Inflammatory macrophage (primary cell): ENCODE results near the gene TBXAS1.

ENCODE experiments used
- DNase-seq, 2 donors: peaks; one replicate each; pipeline ENCODE4 v3.0.0-alpha.2; 2020 to 2022
- total RNA-seq, 18 experiments: gene quantifications; one replicate each; lab custom pipeline; 2026; ENCODE audit warnings: mixed read lengths in 6 of 18, inconsistent platforms in 2 of 18; lab: John Stamatoyannopoulos, UW

The TBXAS1 gene
- 44.0 to 163 (median 118) reads per million in 18 experiments for total RNA-seq

DNA sequence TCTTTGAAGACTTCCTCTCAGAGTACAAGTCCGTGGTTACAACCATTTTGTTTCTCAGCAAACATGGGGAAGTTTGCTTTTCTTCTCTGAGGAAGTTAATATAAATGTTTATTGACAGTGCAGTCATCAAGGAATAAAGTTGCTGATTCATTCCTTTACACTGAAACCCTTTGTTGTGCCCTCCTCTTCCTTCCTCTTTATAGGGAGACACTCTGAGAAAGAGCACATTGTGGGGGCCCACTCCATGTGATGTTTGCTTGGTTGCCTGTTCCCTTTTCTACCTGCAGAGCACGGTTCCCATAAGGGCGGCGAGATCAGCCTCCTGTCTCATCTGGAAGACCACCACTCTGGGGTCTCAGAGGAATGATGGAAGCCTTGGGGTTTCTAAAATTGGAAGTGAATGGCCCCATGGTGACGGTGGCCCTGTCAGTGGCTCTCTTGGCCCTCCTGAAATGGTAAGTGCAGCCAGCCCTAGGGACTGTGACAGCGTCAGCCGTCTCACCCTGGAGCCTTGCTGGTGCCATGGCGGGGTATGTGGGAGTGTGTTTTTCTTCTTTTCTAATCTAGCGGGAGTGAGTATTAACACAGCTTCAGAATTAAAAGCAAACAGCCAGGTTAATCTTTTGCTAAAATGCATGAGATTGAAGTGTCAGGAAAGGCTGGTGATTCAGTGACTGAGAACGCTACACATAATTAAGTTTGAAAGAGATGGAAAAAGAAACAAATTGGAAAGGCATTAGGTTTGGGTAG, at the start of gene TBXAS1:
Gene TBXAS1 (plus strand): TSS at position 240 of the 750 bp plus-strand sequence. CDS start 127 bp downstream, at position 367.
- DNase-seq, result peak; percentile 87 to 96

DNA sequence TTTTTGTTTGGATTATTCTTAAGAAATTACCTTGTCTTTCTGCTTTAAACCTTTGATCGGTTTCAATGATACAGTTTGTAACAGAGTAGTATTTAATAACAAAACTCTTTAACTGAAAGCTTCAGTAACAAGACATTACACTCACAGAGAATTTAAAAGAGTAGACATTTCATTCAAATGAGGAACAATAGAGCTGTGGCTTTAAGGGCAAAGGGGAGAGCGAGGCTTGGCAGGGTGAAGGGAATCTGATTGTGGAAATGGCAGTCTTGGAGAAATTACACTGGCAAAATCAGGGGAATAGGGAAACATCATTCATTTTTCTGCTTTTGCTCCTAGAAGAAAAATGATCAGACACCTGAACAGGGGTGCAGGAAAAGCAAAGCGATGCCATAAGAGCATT, 46.1 kb upstream of the TBXAS1 start:
- peak; percentile 18 to 24 for DNase-seq

DNA sequence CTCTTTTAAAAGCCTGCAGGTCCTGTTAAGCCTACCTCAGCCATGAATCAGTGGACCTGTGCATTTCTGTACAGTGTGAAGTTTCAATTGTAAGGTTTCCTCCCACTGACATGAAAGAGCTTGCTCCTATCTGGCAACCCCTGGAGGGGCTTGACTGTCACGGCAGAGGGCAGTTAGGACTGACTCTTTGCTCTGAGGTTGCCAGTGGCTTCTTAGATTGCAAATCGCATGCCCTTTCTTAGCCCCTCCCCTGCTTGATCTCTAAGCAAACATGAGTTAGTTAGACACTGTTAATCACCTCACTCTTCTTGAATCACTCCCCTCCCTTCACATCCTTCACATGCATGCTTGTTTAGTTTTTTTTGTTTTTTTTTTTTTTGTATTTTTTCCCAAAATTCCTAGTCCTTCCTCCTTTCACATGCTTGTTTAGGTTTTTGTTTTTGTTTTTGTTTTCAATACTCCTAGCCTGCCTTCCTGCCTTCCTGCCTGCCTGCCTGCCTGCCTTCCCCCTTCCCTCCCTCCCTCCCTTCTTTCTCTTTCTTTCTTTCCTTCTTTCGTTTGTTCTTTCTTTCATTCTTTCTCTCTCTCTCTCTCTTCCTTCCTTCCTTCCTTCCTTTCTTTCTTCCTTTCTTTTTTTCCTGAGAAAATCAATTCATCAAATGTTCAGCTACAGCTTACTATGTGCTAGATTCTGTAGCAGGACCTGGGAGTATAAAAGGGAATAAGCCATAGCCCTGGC, 45.2 kb upstream of the TBXAS1 start:
- DNase-seq, result no peak

DNA sequence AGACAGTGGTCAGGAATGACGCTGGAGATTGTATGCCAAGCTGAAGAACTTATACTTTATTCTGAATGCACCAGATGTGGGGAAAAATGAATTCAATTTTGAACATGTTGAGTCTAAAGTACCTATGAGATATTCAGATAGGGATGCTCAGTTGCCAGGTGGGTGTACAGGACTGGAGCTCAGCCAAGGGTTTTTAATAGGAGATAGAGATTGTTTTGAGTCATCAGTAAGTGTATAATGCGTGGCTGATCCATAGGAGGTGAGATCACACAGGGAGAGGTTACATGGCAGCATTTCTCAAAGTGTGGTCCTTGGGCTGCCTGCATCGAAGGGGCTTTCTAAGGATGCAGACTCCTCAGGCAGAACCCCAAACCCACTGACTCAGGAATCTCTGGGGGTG, 44.4 kb upstream of the TBXAS1 start:
- no peak for DNase-seq

DNA sequence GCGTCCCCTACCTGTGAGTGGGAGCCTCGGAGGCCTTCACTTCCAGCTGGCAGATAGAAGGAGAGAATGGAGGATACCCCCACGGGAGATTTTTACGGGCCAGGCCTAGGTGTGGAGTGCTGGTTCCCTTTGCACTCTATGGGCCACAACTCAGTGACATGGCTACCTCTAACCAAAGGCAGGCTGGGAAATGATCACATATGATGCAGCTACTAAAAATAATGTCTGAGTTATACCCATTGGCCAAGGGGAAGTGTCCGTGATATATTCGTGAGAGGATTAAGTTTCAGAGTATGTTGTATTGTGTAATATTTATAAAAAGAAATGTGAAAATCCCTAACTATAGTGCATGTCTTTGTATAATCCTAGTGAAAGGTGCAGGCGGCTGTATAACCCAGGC, 37.7 kb upstream of the TBXAS1 start:
- peak; percentile 27 to 60 for DNase-seq

DNA sequence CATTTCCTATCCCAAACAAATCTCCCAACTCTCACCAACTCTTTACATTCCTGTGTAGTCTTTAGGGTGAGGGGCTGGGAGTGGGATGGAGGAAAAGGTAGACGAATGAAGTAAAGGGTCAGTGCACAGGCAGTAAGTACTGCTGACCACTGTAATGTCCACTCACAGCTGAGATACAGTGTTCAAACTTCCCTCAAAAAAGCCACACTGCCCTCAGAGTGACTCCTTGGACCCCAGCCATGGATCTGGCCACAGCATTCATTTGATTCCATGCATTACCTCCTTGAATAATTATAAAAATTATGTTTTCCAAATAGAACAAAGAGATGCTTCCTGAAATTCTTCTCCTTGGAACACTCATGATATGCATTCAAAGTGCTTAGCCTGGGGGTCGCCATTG, 31.5 kb upstream of the TBXAS1 start:
- no peak for DNase-seq

DNA sequence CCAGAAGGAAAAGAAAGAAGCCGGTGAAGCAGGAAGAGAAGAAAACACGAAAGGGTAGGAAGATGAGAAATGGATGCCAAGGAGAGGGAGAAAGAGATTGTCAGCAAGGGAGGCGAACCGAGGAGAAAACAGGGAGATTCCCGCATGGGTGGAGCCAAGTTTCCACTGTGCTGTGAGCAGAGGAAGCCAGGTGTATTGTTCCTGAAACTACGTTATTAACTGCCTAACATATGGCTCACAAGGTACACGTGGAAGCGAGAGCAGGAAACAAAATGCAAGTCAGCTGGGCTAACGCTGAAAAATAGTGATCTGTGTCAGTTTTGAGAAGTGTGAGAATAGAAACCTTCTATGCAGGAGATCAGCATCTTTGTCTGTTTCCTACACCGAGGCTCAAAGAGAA, 30.8 kb upstream of the TBXAS1 start:
- DNase-seq, result no peak

DNA sequence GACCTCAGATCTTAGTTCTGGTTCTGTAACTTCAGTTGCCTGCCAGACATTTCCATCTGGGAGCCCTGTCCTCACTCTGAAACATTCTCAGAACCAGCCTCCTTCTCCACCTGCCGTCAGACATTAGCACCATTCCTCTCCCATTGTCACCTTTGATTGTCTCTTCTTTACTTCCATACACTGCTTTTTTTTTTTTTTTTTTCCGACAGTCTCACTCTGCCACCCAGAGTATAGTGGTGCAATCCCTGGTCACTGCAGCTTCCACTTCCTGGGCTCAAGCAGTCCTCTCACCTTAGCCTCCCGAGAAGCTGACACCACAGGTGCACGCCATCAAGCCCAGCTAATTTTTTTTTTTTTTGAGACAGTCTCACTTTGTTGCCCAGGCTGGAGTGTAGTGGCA, 30.2 kb upstream of the TBXAS1 start:
- no peak for DNase-seq

DNA sequence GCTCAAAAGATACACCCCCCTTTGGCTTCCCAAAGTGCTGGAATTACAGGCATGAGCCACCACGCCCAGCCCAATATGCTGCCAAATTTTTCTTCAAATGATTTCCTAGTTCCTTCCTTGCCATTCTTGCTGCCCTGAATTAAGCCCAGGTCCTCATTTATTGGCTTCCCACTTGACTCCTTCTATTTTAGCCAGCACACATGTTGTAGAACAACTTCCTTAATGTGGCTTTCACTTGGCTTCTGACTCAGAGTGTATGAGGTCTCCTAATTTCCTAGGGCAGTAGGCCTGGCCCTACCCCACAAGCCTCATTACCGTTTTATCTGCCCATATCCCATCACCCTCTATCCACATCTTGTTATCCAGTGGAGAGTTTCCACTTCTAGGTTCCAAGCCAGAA, 29.5 kb upstream of the TBXAS1 start:
- DNase-seq, result peak; percentile 74

DNA sequence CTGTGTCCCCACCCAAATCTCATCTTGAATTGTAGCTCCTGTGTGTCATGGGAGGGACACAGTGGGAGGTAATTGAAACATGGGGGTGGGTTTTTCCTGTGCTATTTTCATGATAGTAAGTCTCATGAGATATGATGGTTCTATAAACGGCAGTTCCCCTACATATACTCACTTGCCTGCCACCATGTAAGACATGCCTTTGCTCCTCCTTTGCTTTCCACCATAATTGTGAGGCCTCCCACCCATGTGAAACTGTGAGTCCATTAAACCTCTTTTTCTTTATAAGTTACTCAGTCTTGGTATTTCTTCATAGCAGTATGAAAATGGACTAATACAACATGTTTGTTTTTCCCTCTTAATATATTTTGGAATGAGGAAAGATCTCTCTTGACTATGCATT, 24.5 kb upstream of the TBXAS1 start:
- no peak for DNase-seq

DNA sequence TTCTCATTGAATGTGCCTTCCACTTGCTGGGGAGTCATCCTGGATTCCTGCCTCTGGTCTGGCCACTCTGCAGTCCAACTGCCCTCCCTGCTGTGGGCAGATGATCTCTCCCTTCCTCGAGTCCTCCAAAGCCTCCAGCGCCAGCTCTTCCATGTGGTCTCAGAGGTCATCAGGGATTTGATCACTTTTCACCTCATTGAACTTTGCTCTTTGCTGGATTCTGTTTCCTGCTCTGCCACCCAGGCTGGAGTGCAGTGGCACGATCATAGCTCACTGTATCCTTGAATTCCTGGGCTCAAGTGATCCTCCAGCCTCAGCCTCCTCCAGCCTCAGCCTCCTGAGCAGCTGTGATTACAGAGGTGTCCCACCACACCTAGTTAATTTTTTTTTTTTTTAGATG, 22.1 kb upstream of the TBXAS1 start:
- no peak for DNase-seq

DNA sequence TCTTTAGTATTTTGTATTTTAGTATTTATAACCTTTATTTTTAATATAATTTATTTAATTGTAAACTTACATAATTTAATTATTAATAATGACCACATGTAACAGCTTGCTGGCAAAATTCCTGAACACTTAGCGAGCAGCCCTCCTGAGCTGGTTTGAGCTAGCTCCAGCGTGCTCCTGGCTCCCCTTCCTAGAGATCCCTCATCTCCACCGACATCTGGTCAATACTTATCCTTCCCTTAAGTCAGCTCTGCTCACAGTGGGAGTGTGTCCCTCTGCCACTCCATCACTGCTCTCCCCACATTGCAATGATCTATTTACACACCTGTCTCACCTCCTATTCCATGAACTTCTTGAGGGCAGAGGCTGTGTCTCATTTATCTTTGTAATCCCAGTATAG, 20.6 kb upstream of the TBXAS1 start:
- no peak for DNase-seq

DNA sequence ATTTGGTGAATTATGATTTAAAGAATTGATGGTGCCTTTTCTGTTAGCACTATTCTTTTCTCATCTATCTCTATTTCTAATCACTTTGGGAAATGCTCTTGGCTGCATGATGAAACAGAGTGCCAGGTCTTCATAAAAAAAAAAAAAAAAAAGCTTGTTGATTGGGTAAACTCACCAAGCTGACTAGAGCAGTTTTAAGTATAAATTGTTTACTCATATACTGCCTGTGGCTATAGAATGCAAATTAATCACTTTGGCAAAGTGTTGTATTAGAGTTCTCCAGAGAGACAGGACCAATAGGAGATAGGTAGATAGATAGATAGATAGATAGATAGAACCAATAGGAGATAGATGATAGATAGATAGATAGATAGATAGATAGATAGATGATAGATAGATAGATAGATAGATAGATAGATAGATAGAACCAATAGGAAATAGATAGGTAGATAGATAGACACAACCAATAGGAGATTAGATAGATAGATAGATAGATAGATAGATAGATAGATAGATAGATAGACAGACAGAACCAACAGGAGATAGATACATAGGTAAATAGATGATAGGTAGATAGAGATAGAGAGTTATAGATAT, 20.1 kb upstream of the TBXAS1 start:
- no peak for DNase-seq

DNA sequence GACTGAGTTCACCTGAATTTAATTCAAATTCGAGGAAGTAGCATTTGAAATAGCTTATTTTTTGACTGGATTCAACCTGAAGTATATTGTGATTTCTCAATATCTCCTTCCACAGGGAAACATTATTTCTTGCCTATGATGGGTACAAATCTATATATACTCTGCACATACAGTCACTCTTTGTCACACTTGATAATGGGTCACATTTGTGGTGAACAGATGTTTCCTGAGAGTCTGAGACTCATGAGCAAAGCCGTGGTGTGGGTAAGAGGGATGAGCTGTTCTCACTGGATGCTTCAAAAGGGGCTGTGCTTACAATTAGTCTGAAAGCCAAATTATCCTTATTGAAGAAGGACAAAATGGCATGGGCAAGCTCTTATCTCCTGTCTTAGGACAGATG, 18.0 kb upstream of the TBXAS1 start:
- DNase-seq, result no peak

DNA sequence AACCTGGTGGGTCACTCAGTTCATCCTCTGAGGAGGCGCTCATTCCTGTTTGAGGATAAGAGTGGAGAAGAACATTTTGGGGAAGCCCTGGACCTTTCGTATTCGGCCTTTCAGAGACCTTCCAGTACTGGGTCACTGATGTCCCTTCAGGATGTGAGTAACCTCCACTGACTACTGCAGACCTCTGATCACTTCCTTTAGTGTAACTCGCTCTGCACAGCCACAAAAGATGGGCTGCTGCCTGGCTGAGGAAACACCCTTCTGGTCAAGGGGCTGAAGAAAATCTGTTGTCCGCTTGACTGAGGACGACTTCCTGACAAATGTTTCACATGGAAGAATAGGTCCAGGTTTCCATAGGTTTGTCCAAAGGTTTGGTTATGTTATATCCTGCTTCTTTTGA, 15.9 kb upstream of the TBXAS1 start:
- no peak for DNase-seq

DNA sequence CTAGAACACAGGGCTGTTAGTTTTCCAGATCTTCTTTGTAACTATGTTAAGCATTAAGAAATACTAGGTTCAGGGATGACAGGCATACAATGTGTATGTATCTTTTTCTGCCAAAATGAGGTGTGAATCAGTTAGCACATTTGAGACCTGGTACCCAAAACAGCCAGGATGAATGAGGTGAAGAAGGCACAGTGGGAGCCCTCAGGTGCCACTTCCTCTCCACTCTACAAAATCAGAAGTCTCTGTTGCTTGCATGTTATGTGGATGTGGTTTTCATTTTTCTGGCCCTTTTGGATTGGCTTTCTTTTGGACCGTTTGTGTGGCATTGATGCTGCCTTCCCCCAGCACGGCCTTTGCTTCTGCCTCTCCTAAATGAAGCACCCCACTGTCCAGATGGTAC, 15.4 kb upstream of the TBXAS1 start:
- no peak for DNase-seq

DNA sequence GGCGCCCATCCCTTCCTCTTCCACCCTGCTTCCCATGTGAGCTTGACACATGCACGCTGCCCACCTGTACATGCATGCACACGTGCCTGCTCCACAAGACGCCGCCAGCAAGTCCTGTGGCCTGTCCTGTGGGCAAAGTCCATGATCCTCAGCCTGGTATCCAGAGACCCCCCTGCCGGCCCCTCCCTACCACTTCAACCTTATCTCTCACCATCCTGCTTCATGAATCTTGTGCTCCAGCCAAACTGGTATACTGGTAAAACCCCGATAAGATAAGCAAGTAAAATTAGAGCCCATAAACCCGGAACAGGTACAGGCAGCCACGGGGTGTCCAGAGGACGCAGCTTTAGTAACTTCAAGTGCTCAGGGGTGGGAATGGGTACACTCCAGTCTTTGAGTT, 11.8 kb upstream of the TBXAS1 start:
- no peak for DNase-seq

DNA sequence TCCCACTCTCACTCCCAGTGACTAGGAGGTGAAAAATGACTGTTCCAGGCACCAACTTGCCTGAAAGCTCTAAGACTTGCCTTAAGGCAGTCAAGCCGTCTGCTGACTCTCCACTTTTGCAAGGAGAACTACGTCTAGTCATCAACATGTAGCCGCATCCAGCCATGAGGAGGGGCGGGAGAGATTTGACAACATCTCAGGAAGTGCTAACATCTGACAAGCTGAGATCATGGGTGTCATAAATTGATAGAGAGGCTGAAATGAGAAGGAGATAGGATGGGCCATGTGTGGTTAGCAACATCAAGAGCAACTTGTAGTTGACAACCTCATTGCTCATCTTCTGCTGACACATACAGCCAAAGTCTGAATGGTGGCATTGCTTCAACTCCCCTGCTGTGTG, 9.0 kb upstream of the TBXAS1 start:
- peak; percentile 57 to 67 for DNase-seq

DNA sequence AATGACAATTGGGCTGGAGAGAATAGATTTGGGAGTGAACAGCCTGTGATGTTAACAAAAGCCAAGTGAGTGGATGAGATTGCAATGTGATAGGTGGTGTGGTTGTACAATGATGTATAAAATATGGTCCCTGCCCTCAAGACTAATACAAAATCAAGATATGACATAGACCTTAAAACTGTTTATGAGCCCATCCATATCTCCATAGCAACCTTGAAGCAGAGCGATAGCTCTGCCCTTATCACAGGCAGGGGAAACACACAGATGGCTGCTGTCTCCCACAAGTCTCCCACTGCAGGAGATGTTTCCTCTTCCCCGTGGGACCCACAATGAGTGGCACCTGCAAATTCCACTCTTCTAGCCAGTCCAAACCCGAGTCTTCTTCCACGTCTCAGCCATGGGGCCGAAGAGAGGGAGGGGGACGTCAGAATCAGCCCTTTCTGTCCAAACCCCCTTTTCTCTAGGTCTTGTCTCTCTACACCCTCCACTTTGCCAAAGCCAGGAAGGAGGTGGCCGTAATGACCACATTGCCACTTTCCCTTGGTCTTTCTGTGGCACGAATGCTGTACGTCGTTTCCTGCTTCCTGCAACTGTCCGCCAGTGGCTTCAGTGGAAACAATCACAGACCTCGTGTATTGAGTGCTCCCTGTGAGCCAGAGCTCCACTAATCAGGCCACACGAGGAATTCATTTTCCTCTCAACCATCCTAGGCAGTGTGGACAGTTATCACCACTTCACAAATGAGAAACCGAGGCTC, 7.5 kb upstream of the TBXAS1 start:
- no peak for DNase-seq

DNA sequence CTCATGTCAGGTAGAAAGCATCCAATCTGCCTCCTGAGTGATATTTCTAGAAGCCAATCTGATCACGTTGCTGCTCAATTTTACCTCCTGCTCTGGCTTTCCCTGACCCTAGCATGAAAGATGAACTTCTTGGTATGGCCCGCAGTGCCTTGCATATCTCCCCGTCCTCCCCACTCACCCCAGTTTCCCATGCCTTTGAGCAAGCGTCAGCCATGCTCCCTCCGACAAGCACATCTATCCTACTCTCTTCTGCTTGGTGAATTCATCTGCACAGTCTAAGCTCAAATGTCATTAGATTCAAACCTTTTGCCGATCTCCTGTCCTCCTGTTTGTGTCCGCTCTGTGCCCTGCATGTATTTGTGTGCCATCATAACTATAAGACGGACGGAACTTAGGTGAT, 6.2 kb upstream of the TBXAS1 start:
- DNase-seq, result no peak

DNA sequence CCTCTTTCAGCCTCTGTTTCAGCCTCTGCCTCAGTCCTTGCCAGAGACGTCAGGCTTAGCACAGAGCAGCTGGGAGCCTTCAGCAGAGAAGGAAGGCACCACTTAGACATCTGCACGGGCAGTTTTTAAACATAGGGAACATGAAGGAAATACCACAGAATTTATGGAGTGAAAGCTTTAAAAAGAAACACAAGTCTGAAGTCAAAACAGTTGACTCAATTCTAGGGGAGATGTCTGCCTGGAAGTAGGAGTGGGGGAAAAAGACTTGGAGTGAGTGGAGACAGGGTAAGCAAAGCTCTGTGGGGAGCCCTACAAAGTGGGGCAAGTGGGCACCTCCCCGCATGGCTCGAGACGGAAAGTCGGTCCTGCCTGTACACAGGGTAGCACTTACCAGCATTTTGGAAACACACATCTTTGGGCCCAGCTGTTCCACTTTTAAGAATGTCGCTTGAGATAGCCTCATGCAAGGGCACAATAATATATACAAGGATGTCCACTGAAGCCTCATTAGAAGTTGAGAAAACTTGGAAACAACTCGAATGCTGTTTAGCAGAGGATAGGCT, 5.0 kb upstream of the TBXAS1 start:
- DNase-seq, result no peak

DNA sequence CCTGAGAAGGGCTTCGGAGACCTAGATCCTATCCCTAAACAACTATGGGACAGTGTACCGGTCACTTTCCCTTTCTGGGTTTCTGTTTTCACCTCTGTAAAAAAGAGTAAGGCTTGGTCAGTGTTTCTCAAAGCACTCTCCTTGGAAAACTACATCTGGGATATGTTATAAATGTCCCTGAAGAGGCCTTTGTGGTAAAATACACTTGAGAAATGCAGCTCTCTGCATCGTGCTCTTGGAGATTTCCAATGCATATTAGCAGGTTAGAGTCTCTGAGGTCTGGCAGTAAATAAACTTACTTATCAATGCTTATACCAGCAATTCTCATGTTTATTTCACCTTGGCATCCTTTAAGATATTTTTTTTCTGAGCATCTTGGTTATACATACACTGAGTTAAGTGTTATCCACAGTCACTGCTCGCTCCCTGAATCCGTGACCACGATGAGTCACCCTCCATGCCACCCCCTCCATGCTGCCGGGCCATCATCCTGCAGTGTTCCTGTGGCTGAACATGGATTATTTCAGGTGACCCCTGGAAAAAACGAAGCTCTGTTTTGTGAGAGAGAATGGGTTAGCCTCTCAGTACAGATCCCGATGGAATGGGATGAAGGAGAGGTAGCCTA, 3.3 kb upstream of the TBXAS1 start:
- DNase-seq, result peak; percentile 16 to 33
